Measurements from ENCODE around the gene OTUD3.
"Not testable (repeated sequence)": the region's sequence is repeated elsewhere in the genome, so short reads cannot be mapped to it uniquely, and the experiment has no call there.

The OTUD3 gene

GRCh38 chr1:19846338-19846737 is 35.9 kb upstream of the OTUD3 start:
- TF ChIP-seq CTCF (IDR thresholded peaks at IDR 0.05; ENCODE audit: control insufficient read depth, insufficient read depth, low read depth, low read length, missing control alignments): no peak
- DNase-seq (ENCODE audit: low read depth): no peak
- no peak overlapping the region for H3K4me3 ChIP-seq (ENCODE audit: control insufficient read depth, low read depth, low read length)

GRCh38 chr1:19847334-19847733 is 34.9 kb upstream of the OTUD3 start:
- not testable (repeated sequence) for DNase-seq (ENCODE audit: low read depth); H3K4me3 ChIP-seq (ENCODE audit: control insufficient read depth, low read depth, low read length)

GRCh38 chr1:19849307-19849706 is 32.9 kb upstream of the OTUD3 start:
- not testable (repeated sequence) for H3K4me3 ChIP-seq (ENCODE audit: control insufficient read depth, low read depth, low read length); DNase-seq (ENCODE audit: low read depth)

GRCh38 chr1:19850214-19850613 is 32.0 kb upstream of the OTUD3 start:
- no peak for TF ChIP-seq CTCF (IDR thresholded peaks at IDR 0.05; ENCODE audit: control insufficient read depth, insufficient read depth, low read depth, low read length, missing control alignments)
- H3K4me3 ChIP-seq (ENCODE audit: control insufficient read depth, low read depth, low read length): no peak overlapping the region
- no peak for DNase-seq (ENCODE audit: low read depth)

- no peak for DNase-seq (ENCODE audit: low read depth)
- H3K4me3 ChIP-seq (ENCODE audit: control insufficient read depth, low read depth, low read length): no peak overlapping the region
- no peak for TF ChIP-seq CTCF (IDR thresholded peaks at IDR 0.05; ENCODE audit: control insufficient read depth, insufficient read depth, low read depth, low read length, missing control alignments)
Observed at GRCh38 chr1:19852036-19852435, 30.2 kb upstream of the OTUD3 start.

- no peak for DNase-seq (ENCODE audit: low read depth)
- H3K4me3 ChIP-seq (ENCODE audit: control insufficient read depth, low read depth, low read length): no peak overlapping the region
- no peak for TF ChIP-seq CTCF (IDR thresholded peaks at IDR 0.05; ENCODE audit: control insufficient read depth, insufficient read depth, low read depth, low read length, missing control alignments)
Observed at GRCh38 chr1:19854866-19855265, 27.3 kb upstream of the OTUD3 start.

GRCh38 chr1:19858893-19859292 is 23.3 kb upstream of the OTUD3 start:
- no peak for DNase-seq (ENCODE audit: low read depth)
- no peak for TF ChIP-seq CTCF (IDR thresholded peaks at IDR 0.05; ENCODE audit: control insufficient read depth, insufficient read depth, low read depth, low read length, missing control alignments)

GRCh38 chr1:19859876-19860275 is 22.3 kb upstream of the OTUD3 start:
- TF ChIP-seq CTCF (IDR thresholded peaks at IDR 0.05; ENCODE audit: control insufficient read depth, insufficient read depth, low read depth, low read length, missing control alignments): no peak
- no peak overlapping the region for H3K4me3 ChIP-seq (ENCODE audit: control insufficient read depth, low read depth, low read length)
- DNase-seq (ENCODE audit: low read depth): no peak

More at GRCh38 chr1:19858893-19859292, 23.3 kb upstream of the OTUD3 start:
- no peak overlapping the region for H3K4me3 ChIP-seq (ENCODE audit: control insufficient read depth, low read depth, low read length)
